ES-I3 (cell line): ENCODE results near the gene SNN.

Experiments used
- H3K36me3 ChIP-seq: 2 replicates; pipeline ENCODE4 v1.6.1; 2013; ENCODE audit warnings: mild to moderate bottlenecking, low read length, control low read depth, moderate library complexity; ENCODE audit not compliant: insufficient read depth
- H3K4me1 ChIP-seq: 2 replicates; pipeline ENCODE4 v1.6.1; 2013; ENCODE audit warnings: mild to moderate bottlenecking, control low read depth, low read length; ENCODE audit not compliant: insufficient read depth
- H3K9ac ChIP-seq: 2 replicates; pipeline ENCODE4 v1.6.1; 2013; ENCODE audit warnings: low read depth, mild to moderate bottlenecking, low read length, moderate library complexity
- H3K9me3 ChIP-seq: 2 replicates; pipeline ENCODE4 v1.6.1; 2013; ENCODE audit warnings: mild to moderate bottlenecking, low read length, moderate library complexity; ENCODE audit not compliant: control insufficient read depth, insufficient read depth

The SNN gene

DNA sequence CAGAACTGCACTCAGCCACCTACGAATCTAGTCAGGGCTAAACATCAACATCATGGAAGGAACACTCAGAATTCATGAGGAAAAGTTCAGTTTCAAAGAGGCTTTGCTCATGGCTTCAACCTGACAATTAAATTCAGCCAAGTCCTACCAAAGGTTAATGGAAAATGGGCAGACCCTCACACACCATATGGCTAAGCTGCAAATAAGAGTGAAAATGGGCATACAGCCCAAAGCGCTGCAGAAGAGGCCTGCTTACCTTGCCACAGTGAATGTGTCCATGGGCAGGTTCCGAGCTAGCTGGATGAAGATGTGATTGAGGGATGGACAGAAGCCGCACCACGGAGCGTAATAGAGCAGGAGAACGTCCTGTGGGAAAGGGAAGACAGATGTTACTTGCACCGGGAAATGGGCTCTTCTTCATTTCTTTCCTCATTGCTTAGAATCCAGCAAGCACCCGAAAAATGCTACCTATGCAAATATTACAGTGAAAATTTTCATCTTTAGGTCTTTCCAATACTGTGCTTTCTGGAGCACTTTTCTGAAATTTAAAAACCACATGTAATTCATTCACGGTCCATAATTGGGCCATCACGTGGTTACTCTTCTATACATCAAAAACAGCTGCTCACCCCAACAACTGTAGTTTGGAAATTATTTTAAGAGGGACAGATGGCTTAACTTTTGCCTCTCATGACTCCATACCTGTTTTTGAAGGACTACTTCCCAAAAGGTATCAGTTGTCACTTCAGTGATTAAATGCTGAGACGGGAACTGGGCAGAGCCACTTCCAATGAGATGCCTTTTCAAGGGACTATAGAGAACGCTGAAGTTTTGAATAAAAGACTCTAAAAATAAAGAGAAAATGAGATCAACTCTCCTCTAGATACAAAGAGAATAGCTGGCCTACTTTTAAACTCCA is 19.6 kb downstream of the SNN start:
- 0 out of 2 replicates have a peak, but pooled peaks cover 1% of the 10 kb centered on the region for H3K4me1 ChIP-seq
- H3K9me3 ChIP-seq, result no peaks in the 10 kb centered on the region; the same call in 1 of the 2 replicates
- peaks cover 17% of the 10 kb centered on the region for H3K36me3 ChIP-seq
- H3K9ac ChIP-seq, result no peak overlapping the region

DNA sequence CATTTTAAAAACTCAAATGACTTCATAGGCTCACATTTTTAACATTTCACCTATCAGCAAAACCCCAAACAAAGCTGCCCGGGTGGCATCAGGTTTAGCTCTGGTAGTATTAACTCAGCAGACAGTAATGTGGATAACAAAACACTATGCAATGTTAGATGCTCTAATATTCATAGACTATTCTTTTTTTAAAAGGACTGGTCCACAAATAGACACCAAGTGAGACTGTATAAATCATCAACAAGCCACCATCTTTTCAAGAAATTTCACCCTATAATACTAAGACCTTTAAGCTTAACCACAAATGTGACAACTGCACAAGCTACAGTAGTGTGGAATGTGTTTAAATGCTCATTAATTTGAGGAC is 20.2 kb downstream of the SNN start:
- no peaks in the 10 kb centered on the region; the same call in 1 of the 2 replicates for H3K9me3 ChIP-seq
- peaks cover 17% of the 10 kb centered on the region for H3K36me3 ChIP-seq
- H3K9ac ChIP-seq, result no peak overlapping the region
- H3K4me1 ChIP-seq, result no peaks in the 10 kb centered on the region

DNA sequence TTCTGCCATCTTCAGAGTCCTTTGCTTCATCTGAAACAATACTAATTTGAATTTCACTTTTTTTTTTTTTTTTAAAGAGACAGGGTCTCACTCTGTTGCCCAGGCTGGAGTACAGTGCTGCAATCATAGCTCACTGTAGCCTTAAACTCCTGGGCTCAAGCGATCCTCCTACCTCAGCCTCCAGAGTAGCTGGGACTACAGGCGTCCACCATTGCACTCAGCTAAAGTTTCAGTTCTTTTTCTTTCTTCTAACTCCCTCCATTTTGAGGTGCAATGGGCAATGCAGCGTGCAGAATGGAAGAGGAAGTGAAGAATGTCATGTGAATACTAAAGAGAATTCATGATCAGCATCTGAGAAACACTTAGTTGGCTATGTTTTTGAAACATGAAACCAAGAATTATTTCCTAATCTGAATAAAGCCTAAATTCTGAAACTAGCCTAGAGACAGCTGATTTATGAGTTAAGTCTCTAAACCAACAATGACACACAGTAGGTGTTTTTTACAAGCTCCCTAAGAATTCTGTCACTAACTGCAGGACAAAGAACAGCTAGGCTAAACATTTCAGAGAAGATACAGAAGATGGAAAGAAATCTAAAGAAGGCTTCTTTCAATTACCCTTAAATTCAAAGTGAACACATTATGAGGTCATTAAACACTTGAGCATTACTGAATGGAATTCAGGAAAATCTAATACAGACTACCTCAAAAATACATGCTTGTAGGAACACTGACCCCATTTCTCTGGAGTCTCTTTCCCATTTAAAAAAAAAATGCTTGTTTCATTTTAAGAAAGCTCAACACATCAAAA is 21.0 kb downstream of the SNN start:
- H3K36me3 ChIP-seq, result peaks cover 17% of the 10 kb centered on the region
- no peak overlapping the region for H3K9ac ChIP-seq
- no peaks in the 10 kb centered on the region; the same call in 1 of the 2 replicates for H3K9me3 ChIP-seq
- no peaks in the 10 kb centered on the region for H3K4me1 ChIP-seq

DNA sequence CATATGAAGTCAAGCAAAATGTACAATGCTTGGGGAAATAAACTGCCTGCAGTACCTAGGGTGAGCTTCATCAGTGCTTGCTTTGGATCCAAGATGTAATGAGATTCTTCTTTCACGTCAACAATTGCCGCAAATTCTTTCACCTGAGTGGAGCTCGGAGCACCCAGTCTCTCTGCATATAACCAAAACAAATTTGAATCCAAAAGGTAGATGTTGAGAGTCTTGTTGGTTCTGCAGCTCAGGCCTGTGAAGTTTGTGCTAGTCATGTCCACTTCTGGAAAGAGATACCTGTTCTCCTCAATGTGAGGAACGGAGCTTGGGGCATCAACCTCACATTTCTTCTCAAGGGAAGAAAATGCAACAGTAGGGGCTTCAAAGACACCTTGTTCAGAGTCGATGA is 23.0 kb downstream of the SNN start:
- no peaks in the 10 kb centered on the region for H3K4me1 ChIP-seq
- no peak overlapping the region for H3K9ac ChIP-seq
- no peaks in the 10 kb centered on the region; the same call in 1 of the 2 replicates for H3K9me3 ChIP-seq
- H3K36me3 ChIP-seq, result peaks cover 17% of the 10 kb centered on the region

DNA sequence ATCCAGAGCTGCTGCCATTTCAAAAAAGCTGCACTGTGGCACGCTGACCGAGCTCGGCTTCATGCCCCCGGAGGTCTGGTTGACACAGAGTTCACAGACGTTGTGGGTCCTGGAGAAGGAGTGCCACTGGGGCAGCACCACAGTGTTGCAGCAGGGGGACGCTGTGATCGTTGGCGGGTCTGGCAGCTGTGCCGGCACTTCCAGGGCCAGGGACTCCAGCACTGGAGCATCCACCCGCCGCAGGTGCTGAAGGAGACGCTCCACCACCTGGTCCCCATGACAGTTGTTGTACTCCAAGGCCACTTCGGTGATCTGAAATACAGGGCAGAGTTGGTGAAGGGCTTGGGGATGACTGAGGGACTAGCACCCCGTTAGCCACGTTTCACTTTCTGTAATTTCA is 23.5 kb downstream of the SNN start:
- H3K36me3 ChIP-seq, result peaks cover 14% of the 10 kb centered on the region
- H3K9me3 ChIP-seq, result no peaks in the 10 kb centered on the region; the same call in 1 of the 2 replicates
- H3K4me1 ChIP-seq, result no peaks in the 10 kb centered on the region
- H3K9ac ChIP-seq, result no peak overlapping the region

DNA sequence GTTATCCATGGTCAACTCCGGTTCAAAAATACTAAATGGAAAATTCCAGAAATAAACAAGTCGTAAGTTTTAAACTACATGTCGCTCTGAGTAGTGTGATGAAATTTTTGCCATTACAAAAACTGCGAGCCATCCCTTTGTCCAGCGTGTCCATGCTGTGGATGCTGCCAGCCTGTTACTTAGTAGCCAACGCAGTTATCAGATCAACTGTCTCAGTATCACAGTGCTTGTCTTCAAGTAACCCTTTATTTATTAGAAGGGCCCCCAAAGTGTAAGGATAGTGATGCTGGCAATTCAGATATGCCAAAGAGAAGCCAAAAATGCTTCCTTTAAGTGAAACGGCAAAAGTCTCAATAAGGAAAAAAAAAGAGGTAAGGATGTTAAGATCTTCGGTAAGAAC is 23.9 kb downstream of the SNN start:
- Histone ChIP-seq H3K9me3 (no peaks in the 10 kb centered on the region; the same call in 1 of the 2 replicates), H3K36me3 (peaks cover 16% of the 10 kb centered on the region), H3K9ac (no peak overlapping the region), H3K4me1 (no peaks in the 10 kb centered on the region)

DNA sequence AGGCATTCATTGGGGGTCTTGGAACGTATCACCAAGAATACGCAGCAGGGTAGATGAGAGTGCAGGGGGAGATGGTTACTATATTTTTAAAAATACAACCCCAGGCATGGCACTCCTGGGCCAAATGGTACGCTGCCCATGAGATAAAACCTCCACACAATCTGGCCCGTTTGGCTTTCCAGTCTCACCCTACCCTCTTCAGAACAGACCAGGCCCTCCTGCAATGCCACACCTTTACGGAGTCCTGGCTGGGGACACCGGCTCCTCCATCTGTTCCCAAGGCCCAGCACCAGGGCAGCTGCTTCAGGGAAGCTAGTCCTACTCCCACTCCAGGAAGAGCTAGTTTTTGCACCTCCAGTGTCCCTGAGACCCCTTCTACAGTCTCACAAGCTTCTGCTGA is 24.4 kb downstream of the SNN start:
- Histone ChIP-seq H3K36me3 (peaks cover 15% of the 10 kb centered on the region), H3K9me3 (no peaks in the 10 kb centered on the region; the same call in 1 of the 2 replicates), H3K4me1 (no peaks in the 10 kb centered on the region), H3K9ac (no peak overlapping the region)

DNA sequence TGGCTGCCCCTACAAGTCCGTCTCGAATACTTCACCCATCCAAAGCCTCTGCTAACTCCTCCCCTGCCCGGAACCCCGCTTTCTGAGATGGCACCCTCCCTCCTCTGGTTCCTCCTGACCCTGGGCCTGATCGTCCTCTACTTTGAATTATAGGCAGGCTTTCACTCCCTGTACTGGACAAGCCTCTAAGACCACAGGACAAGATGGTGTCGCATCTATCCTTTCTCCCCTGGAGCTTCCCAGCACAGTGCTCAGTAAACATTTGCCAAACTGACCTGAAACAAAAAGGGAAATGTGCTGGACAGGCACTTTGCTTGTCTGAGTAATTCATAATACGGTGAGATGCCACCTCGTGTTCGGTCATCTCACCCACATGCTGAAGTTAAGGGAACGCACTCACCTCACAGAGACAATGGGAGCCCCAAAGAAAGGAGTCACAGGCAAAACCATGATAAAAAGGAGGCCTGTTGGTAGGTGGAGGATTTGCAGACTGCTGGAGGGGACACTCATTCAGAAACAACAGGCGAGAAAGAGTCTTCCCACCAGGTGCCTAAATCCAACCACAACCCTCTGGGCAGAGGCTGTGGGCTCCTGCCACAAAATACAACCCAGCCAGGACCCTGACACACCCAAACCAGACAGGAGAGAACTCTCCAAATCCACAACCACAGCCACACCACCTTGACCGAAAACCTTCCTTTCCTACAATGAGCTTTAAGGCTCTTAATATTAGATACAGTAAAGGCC is 28.2 kb downstream of the SNN start:
- Histone ChIP-seq H3K9ac (no peak overlapping the region), H3K36me3 (peaks cover 6% of the 10 kb centered on the region; the same call in 1 of the 2 replicates)

DNA sequence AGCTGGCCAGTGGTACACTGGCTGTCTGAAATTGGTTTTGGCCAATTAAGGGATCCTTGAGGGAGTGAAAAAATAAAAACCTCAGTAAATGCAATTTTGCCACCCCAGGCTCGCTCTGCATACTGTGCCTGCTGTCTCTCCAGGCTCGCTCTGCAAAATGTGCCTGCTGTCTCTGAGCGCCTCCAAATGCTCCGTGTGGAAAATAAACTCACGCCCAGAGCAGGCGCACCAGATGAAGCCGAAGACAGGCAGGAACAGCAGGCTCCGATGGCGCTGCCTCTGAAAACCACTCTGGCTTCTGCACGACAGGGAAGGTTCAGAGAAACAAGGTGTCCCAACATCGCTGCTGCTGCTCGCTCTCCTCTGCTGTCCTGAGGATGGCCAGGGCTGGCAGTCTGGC is 29.1 kb downstream of the SNN start:
- Histone ChIP-seq H3K4me1 (no peaks in the 10 kb centered on the region), H3K9ac (no peak overlapping the region), H3K9me3 (no peaks in the 10 kb centered on the region), H3K36me3 (peaks cover 5% of the 10 kb centered on the region; the same call in 1 of the 2 replicates)

More for the DNA sequence above, 28.2 kb downstream of the SNN start:
- Histone ChIP-seq H3K4me1 (no peaks in the 10 kb centered on the region), H3K9me3 (no peaks in the 10 kb centered on the region)

DNA sequence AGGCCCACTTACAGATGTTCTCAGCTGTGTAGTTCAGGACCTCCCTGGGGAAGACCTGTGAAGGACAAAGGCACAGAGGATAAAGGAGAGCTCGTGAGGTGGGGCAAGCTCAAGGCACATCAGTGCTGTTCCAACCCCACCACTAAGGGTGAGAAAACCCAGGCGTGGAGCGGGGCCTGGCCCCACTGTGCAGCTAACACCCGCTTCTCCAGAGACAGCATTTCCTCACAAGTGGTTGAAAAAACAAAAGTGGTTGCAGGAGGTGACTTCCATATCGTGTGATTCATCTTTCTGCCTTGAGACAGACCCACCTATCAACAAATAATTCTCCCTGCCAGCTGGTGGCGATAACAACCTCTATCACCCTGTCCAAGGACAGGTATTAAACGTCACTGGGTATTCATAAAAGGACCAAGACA is 30.0 kb downstream of the SNN start:
- no peaks in the 10 kb centered on the region for H3K4me1 ChIP-seq

DNA sequence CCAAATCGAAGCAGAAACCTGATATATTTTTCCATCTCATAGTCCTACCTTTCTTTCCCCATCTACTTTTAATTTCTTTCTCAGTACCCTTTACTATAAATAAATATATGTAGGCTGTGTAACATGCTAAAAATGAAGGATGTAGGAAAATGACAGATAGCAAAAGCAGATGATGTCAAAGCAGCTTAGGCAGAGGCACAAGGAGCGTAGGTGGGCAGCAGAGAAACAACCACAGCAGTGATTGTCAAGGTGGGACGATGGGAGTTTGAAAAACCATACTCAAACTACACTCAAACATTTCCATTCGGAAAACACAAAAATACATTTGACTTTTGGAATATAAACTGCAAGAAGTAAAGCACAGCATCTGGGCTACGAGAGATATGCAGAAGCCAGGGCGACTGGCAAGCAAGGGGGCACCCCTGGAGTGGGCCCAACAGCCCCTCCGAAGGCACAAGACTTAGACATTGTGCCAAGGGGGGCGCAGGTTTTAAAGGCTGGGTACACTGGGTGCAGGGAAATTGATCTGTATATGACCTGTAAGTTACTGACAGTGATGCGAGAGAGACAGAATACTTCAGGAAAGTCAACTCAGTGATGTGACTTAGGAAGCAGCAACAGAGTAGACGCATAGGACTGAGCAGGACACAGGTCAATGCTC is 31.1 kb downstream of the SNN start:
- Histone ChIP-seq H3K9me3 (no peaks in the 10 kb centered on the region), H3K36me3 (peaks cover 7% of the 10 kb centered on the region), H3K9ac (no peak overlapping the region), H3K4me1 (no peaks in the 10 kb centered on the region)

More for the DNA sequence above, 30.0 kb downstream of the SNN start:
- Histone ChIP-seq H3K9ac (no peak overlapping the region), H3K36me3 (peaks cover 7% of the 10 kb centered on the region), H3K9me3 (no peaks in the 10 kb centered on the region)

DNA sequence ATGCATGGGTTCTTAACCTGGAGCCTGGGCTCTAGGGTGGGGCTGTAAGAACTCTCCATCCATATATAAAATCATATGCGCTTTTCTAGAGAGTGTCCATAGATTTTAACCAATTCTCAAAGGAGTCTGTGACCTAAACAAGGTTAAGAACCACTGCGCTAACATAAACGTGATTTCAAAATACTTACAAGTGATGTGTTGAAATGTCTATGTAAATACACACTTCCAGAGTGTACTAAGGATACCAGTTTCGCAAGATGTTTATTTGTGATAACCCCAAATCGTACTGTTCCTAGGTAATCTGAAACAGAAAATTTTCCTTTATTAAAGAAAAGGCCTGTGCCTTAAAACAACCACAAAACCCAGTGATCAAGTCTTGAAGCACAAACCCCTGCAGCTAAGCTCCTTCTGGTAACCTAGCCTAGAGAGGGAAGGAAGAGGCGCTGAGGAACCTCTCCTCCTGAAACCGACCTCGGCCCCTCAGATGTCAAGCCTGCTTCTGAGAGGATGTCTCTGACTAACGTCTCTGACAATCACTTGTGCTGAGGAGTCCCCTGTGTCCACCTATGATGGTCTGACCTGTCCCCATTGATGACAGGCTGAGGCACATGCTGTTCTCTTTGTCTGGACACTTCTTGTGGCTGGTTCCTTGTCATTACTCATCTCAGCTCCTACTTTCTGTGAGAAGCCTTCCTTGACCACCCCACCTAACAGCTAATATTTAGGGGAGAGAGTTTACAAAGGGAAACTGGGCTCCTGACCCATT is 32.2 kb downstream of the SNN start:
- H3K9me3 ChIP-seq, result no peaks in the 10 kb centered on the region
- H3K4me1 ChIP-seq, result no peaks in the 10 kb centered on the region
- no peak overlapping the region for H3K9ac ChIP-seq
- peaks cover 7% of the 10 kb centered on the region for H3K36me3 ChIP-seq
